Measurements from ENCODE around the gene SNX27.

GRCh38 chr1:151565502-151566189, 46.2 kb upstream of the SNX27 start:
- TF ChIP-seq CTCF (IDR thresholded peaks at IDR 0.05; ENCODE audit: low read depth, low read length, missing input control) (no peak), TAF1 (conservative IDR thresholded peaks at IDR 0.05) (no peak), YY1 (IDR thresholded peaks at IDR 0.05) (no peak), HNF4G (IDR thresholded peaks at IDR 0.05) (no peak), SP1 (IDR thresholded peaks at IDR 0.05) (no peak), MAX (IDR thresholded peaks at IDR 0.05) (no peak), HNF4A (conservative IDR thresholded peaks at IDR 0.05) (no peak), EGR1 (IDR thresholded peaks at IDR 0.05; ENCODE audit: low read depth in 2 of 2) (no peak), RAD21 (IDR thresholded peaks at IDR 0.05) (no peak), FOXA1 (IDR thresholded peaks at IDR 0.05) (no peak)
- TF ChIP-seq, protein P1, sequence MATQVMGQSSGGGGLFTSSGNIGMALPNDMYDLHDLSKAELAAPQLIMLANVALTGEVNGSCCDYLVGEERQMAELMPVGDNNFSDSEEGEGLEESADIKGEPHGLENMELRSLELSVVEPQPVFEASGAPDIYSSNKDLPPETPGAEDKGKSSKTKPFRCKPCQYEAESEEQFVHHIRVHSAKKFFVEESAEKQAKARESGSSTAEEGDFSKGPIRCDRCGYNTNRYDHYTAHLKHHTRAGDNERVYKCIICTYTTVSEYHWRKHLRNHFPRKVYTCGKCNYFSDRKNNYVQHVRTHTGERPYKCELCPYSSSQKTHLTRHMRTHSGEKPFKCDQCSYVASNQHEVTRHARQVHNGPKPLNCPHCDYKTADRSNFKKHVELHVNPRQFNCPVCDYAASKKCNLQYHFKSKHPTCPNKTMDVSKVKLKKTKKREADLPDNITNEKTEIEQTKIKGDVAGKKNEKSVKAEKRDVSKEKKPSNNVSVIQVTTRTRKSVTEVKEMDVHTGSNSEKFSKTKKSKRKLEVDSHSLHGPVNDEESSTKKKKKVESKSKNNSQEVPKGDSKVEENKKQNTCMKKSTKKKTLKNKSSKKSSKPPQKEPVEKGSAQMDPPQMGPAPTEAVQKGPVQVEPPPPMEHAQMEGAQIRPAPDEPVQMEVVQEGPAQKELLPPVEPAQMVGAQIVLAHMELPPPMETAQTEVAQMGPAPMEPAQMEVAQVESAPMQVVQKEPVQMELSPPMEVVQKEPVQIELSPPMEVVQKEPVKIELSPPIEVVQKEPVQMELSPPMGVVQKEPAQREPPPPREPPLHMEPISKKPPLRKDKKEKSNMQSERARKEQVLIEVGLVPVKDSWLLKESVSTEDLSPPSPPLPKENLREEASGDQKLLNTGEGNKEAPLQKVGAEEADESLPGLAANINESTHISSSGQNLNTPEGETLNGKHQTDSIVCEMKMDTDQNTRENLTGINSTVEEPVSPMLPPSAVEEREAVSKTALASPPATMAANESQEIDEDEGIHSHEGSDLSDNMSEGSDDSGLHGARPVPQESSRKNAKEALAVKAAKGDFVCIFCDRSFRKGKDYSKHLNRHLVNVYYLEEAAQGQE (IDR thresholded peaks at IDR 0.05): no peak
